AG09319 (cell line): Measurements from ENCODE around the gene NIN.

Experiments
- DNase-seq: peaks from one replicate; pipeline ENCODE4 v3.0.0-alpha.2; 2010; ENCODE audit warnings: low read depth; ENCODE audit errors: extremely low read depth
- CTCF ChIP-seq: IDR thresholded peaks from 2 replicates; pipeline ENCODE4 v1.5.1; 2011; ENCODE audit warnings: low read depth, mild to moderate bottlenecking, inconsistent platforms, low read length, moderate library complexity

Gene NIN

GRCh38 chr14:50733494-50733893, 97.5 kb downstream of the NIN start:
- TF ChIP-seq CTCF = no peak
- DNase-seq = no peak

- no peak for TF ChIP-seq CTCF
- no peak for DNase-seq
Measured at GRCh38 chr14:50728836-50729235, 102.1 kb downstream of the NIN start.

GRCh38 chr14:50726372-50727107, 104.4 kb downstream of the NIN start:
- DNase-seq = peak; percentile 75
- no peak for TF ChIP-seq CTCF

GRCh38 chr14:50725761-50726160, 105.2 kb downstream of the NIN start:
- TF ChIP-seq CTCF = no peak

GRCh38 chr14:50719911-50720759, 110.8 kb downstream of the NIN start:
- DNase-seq = no peak
- no peak for TF ChIP-seq CTCF

More at GRCh38 chr14:50725761-50726160, 105.2 kb downstream of the NIN start:
- DNase-seq = no peak

- no peak for TF ChIP-seq CTCF
- DNase-seq = no peak
Measured at GRCh38 chr14:50718949-50719348, 112.0 kb downstream of the NIN start.

- no peak for DNase-seq
- TF ChIP-seq CTCF = no peak
Measured at GRCh38 chr14:50717811-50718210, 113.2 kb downstream of the NIN start.
